Motor neuron (in vitro differentiated cells): ENCODE measurements around the gene MAGOHB. TPM values are rescaled to one million over a fixed set of nuclear protein-coding genes. Genes with fewer than 3 reads are reported as not detected.
A peak's percentile ranks its signal among the peaks of the same experiment; 100 is the strongest.

Experiments
- ATAC-seq, 8 experiments: fragments of 200-7000 bp; cut with Tn5 transposase; replicated peaks in 6 of 8; 2 replicates each; pipeline ENCODE4 v1.8.0; 2021; ENCODE audit warnings: mild to moderate bottlenecking in 8 of 8, moderate library complexity in 8 of 8
- H3K27ac ChIP-seq, 2 donors: fragments of 250-450 bp; sonication (Bioruptor Pico); 2 replicates each; pipeline ENCODE4 v1.9.0; 2021; ENCODE audit warnings: antibody characterized with exemption in 2 of 2, mild to moderate bottlenecking in 2 of 2, moderate library complexity in 1 of 2
- H3K4me1 ChIP-seq, 2 donors: fragments of 250-450 bp; sonication (Bioruptor Pico); replicated peaks in 1 of 2; 2 replicates each; pipeline ENCODE4 v1.6.1; 2021; ENCODE audit warnings: antibody characterized with exemption in 2 of 2, mild to moderate bottlenecking in 2 of 2, moderate library complexity in 1 of 2
- H3K4me3 ChIP-seq, 5 donors: fragments of 250-450 bp; sonication (Bioruptor Pico); 2 replicates each; pipeline ENCODE4 v1.9.0; 2021; ENCODE audit warnings: antibody characterized with exemption in 5 of 5, mild to moderate bottlenecking in 5 of 5, moderate library complexity in 4 of 5
- WGBS, 10 experiments: fragments of 450-650 bp; shearing (Covaris generic); methylation state at CpG; one replicate each; pipeline ENCODE4 v1.0.0; 2022; 5-methylcytosine and 5-hydroxymethylcytosine counted together
- in situ Hi-C, 9 experiments: fragments of 400-800 bp; cut with MboI; loops; one replicate each; pipeline ENCODE4 v1.15.0; 2021; ENCODE audit warnings: low sequenced_read_pairs in 9 of 9, low pct_unique_long_range_greater_than_20kb in 2 of 9; ENCODE audit not compliant: unreplicated experiment in 9 of 9
- total RNA-seq, 8 experiments: library from RNA; unstranded; fragments of 300-600 nt; gene quantifications; 2 replicates each; pipeline versions ENCODE4 v1.2.3 to v1.2.4, GENCODE V29; 2022

Gene MAGOHB
- total RNA-seq, 8 experiments from 2014 or later: 19.7 to 33.3 (median 30.2) TPM

GRCh38 chr12:10563002-10563401 is 50.4 kb downstream of the MAGOHB start:
- no peak overlapping the region for H3K27ac ChIP-seq
- ATAC-seq: no peak
- no peak overlapping the region for H3K4me3 ChIP-seq
- no peaks in the 10 kb centered on the region for H3K4me1 ChIP-seq
- WGBS, 10 experiments: 100% methylated on average over 1 of the region's 1 CpG; no CpG with 5 or more reads in 7 of the 10 experiments
- in situ Hi-C loops: loop anchor here in 6 of 9 experiments (10.0 to 25.0 kb wide), 3 partner anchors 201 to 328 kb away; no protein-coding TSS in a partner anchor

GRCh38 chr12:10562306-10562933 is 51.0 kb downstream of the MAGOHB start:
- ATAC-seq: no peak
- in situ Hi-C loops: loop anchor here in 6 of 9 experiments (10.0 to 25.0 kb wide), 3 partner anchors 200 to 328 kb away; no protein-coding TSS in a partner anchor
- Histone ChIP-seq H3K4me1 (no peaks in the 10 kb centered on the region), H3K4me3 (no peak overlapping the region), H3K27ac (no peak overlapping the region)
- 0% methylated on average over 1 of the region's 1 CpG for WGBS, 10 experiments

- ATAC-seq: no peak
- H3K4me1 ChIP-seq: no peaks in the 10 kb centered on the region
- 80 to 100% (median 100%) methylated on average over 1 to 2 of the region's 2 CpGs; no CpG with 5 or more reads in 1 of the 10 experiments for WGBS, 10 experiments
- H3K27ac ChIP-seq: no peak overlapping the region
- no peak overlapping the region for H3K4me3 ChIP-seq
- in situ Hi-C loops: loop anchor here in 5 of 9 experiments (25.0 kb wide), 2 partner anchors 197 to 322 kb away; no protein-coding TSS in a partner anchor
Observed at GRCh38 chr12:10559244-10559643, 54.2 kb downstream of the MAGOHB start.

GRCh38 chr12:10558789-10559188 is 54.6 kb downstream of the MAGOHB start:
- no peak overlapping the region for H3K27ac ChIP-seq
- no peaks in the 10 kb centered on the region for H3K4me1 ChIP-seq
- H3K4me3 ChIP-seq: no peak overlapping the region
- in situ Hi-C loops: loop anchor here in 5 of 9 experiments (25.0 kb wide), 2 partner anchors 196 to 321 kb away; no protein-coding TSS in a partner anchor
- WGBS, 10 experiments: 85 to 100% (median 100%) methylated on average over 1 to 3 of the region's 3 CpGs; no CpG with 5 or more reads in 1 of the 10 experiments
- no peak for ATAC-seq

GRCh38 chr12:10558301-10558700 is 55.1 kb downstream of the MAGOHB start:
- H3K4me1 ChIP-seq: no peaks in the 10 kb centered on the region
- H3K27ac ChIP-seq: no peak overlapping the region
- in situ Hi-C loops: loop anchor here in 5 of 9 experiments (25.0 kb wide), 2 partner anchors 196 to 321 kb away; no protein-coding TSS in a partner anchor
- 60 to 100% (median 100%) methylated on average over 1 to 3 of the region's 3 CpGs for WGBS, 10 experiments
- no peak overlapping the region for H3K4me3 ChIP-seq
- ATAC-seq: no peak

GRCh38 chr12:10557766-10558165 is 55.6 kb downstream of the MAGOHB start:
- H3K4me3 ChIP-seq: no peak overlapping the region
- H3K27ac ChIP-seq: no peak overlapping the region
- no peaks in the 10 kb centered on the region for H3K4me1 ChIP-seq
- ATAC-seq: no peak
- WGBS, 10 experiments: 53 to 100% (median 87%) methylated on average over 1 to 2 of the region's 2 CpGs
- in situ Hi-C loops: loop anchor here in 5 of 9 experiments (25.0 kb wide), 2 partner anchors 195 to 320 kb away; no protein-coding TSS in a partner anchor

- WGBS, 10 experiments: 82 to 100% (median 89%) methylated on average over 1 to 6 of the region's 6 CpGs; no CpG with 5 or more reads in 1 of the 10 experiments
- H3K27ac ChIP-seq: no peak overlapping the region
- no peaks in the 10 kb centered on the region for H3K4me1 ChIP-seq
- ATAC-seq: no peak
- in situ Hi-C loops: loop anchor here in 5 of 9 experiments (25.0 kb wide), 2 partner anchors 195 to 320 kb away; no protein-coding TSS in a partner anchor
- H3K4me3 ChIP-seq: no peak overlapping the region
Observed at GRCh38 chr12:10557329-10557728, 56.1 kb downstream of the MAGOHB start.

- peak in 1 of 8 experiments; percentile 18 for ATAC-seq
- Histone ChIP-seq H3K27ac (no peak overlapping the region), H3K4me3 (no peak overlapping the region), H3K4me1 (no peaks in the 10 kb centered on the region)
- WGBS, 10 experiments: 67 to 100% (median 93%) methylated on average over 1 to 7 of the region's 7 CpGs; no CpG with 5 or more reads in 1 of the 10 experiments
- in situ Hi-C loops: loop anchor here in 5 of 9 experiments (25.0 kb wide), 2 partner anchors 193 to 318 kb away; no protein-coding TSS in a partner anchor
Observed at GRCh38 chr12:10554756-10555481, 58.5 kb downstream of the MAGOHB start.

- in situ Hi-C loops: loop anchor here in 5 of 9 experiments (25.0 kb wide), 2 partner anchors 192 to 317 kb away; no protein-coding TSS in a partner anchor
- Histone ChIP-seq H3K4me3 (no peak overlapping the region), H3K27ac (no peak overlapping the region), H3K4me1 (no peaks in the 10 kb centered on the region)
- peak in 1 of 8 experiments; percentile 91 for ATAC-seq
- 20 to 100% (median 75%) methylated on average over 1 to 6 of the region's 6 CpGs; no CpG with 5 or more reads in 3 of the 10 experiments for WGBS, 10 experiments
Observed at GRCh38 chr12:10554228-10554755, 59.1 kb downstream of the MAGOHB start.

Other genes with a start within 250 kb of the MAGOHB start
- 1 to 10 TPM in 2 of 8 experiments, under 1 TPM in 6; 0.13 to 1.9 (median 0.53) TPM for gene KLRK1, start 223.6 kb downstream of the MAGOHB start, total RNA-seq
- under 1 TPM in 1 of 8 experiments, not detected in 7; 0.71 TPM for gene KLRC4, start 203.9 kb downstream of the MAGOHB start, total RNA-seq
- gene KLRC3, start 193.0 kb downstream of the MAGOHB start, total RNA-seq: 1 to 10 TPM in 1 of 8 experiments, not detected in 7; 2.3 TPM
- 1 to 10 TPM in 1 of 8 experiments, not detected in 7; 5.6 TPM for gene KLRC2, start 177.6 kb downstream of the MAGOHB start, total RNA-seq
- under 1 TPM in 1 of 8 experiments, not detected in 7; 0.24 TPM for gene KLRC1, start 160.2 kb downstream of the MAGOHB start, total RNA-seq
- 1 to 10 TPM; 1.1 to 8.5 (median 1.7) TPM for gene EIF2S3B, start 107.7 kb downstream of the MAGOHB start, total RNA-seq
- gene STYK1, start 60.4 kb upstream of the MAGOHB start, total RNA-seq: 1 to 10 TPM in 1 of 8 experiments, under 1 TPM in 5, not detected in 2; 0.14 to 2.3 (median 0.18) TPM
- 100 to 1,000 TPM in 4 of 8 experiments, 10 to 100 TPM in 4; 34.5 to 558 (median 101) TPM for gene YBX3, start 109.7 kb upstream of the MAGOHB start, total RNA-seq
- under 1 TPM in 1 of 8 experiments, not detected in 7; 0.41 TPM for gene TAS2R7, start 189.0 kb upstream of the MAGOHB start, total RNA-seq
- gene TAS2R8, start 193.7 kb upstream of the MAGOHB start, total RNA-seq: under 1 TPM in 4 of 8 experiments, not detected in 4; 0.23 to 0.43 (median 0.30) TPM
- gene TAS2R9, start 196.6 kb upstream of the MAGOHB start, total RNA-seq: under 1 TPM in 7 of 8 experiments, not detected in 1; 0.16 to 0.57 (median 0.40) TPM
- gene TAS2R10, start 212.7 kb upstream of the MAGOHB start, total RNA-seq: 1 to 10 TPM in 6 of 8 experiments, under 1 TPM in 2; 0.50 to 3.3 (median 1.6) TPM
- 10 to 100 TPM in 1 of 8 experiments, 1 to 10 TPM in 7; 4.2 to 13.9 (median 6.8) TPM for gene PRR4, start 235.9 kb upstream of the MAGOHB start, total RNA-seq